ENCODE data around the gene KDM4C. TPM values are rescaled to one million over a fixed set of nuclear protein-coding genes. Genes with fewer than 3 reads are reported as not detected.

Gene KDM4C
- total RNA-seq, 1 donor from 2014 or later, result 16.5 TPM

DNA sequence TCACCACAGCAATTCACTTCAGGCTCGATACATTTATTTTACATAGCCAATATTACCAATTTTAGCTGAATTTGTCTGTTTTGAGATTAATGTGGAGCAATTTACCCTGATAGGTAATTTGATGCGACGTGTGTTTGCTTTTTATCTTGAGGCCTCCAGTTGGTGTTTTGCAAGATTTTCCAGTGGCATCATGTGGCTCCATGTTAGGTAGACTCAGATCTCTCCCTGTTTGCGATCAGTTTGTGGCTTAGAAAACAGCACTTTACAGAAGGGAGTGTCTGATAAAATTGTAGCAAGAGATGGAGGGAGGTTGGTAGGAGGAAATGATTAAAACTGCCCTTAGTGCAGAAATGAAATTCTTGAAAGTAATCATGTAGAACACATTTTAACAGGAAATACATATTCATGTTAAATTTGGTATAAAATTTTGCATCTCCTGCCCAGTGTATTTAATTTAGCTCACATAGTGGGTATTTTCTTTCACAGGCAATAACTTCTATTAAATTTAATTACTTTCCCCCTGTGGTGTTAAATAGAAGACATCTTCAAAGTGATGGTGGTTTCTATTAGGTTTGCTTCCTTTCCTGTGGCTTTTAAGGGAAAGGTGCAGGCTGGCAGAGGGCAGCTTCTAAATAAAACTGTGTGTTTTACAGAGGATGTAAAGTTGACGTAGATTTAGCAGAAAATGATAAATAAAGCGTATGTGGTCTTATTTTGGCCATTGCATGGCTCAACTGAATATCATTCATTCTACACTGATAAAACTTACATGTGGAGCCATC is 135.8 kb downstream of the KDM4C start:
- no peak overlapping the region for H3K4me3 Mint-ChIP-seq
- no peak overlapping the region for H3K27ac Mint-ChIP-seq

DNA sequence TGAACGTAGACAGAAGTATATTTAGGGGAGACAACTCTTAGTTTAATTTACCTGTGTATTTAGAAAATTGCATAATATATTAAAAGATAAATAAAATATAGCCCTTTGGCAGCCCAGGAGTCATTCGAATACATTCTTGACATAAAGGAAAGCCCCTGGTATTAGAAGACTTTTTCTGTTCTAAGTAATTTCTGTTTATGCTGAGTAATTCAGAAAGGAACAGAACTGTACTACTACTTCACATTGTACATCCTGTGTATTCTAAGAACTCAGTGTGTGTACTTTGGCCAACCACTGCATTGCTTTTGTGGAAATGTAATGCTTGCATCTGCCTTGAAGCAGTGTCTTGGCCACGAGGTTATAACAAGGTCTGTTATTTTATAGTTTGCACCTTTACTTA is 136.4 kb downstream of the KDM4C start:
- TF ChIP-seq, protein P1, sequence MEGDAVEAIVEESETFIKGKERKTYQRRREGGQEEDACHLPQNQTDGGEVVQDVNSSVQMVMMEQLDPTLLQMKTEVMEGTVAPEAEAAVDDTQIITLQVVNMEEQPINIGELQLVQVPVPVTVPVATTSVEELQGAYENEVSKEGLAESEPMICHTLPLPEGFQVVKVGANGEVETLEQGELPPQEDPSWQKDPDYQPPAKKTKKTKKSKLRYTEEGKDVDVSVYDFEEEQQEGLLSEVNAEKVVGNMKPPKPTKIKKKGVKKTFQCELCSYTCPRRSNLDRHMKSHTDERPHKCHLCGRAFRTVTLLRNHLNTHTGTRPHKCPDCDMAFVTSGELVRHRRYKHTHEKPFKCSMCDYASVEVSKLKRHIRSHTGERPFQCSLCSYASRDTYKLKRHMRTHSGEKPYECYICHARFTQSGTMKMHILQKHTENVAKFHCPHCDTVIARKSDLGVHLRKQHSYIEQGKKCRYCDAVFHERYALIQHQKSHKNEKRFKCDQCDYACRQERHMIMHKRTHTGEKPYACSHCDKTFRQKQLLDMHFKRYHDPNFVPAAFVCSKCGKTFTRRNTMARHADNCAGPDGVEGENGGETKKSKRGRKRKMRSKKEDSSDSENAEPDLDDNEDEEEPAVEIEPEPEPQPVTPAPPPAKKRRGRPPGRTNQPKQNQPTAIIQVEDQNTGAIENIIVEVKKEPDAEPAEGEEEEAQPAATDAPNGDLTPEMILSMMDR (conservative IDR thresholded peaks at IDR 0.05), result no peak
- no peaks in the 10 kb centered on the region for H3K9me3 Mint-ChIP-seq
- H3K4me1 Mint-ChIP-seq (ENCODE audit: unreplicated experiment), result peaks cover 18% of the 10 kb centered on the region
- H3K4me3 Mint-ChIP-seq, result no peak overlapping the region
- H3K27me3 Mint-ChIP-seq, result no peaks in the 10 kb centered on the region
- DNase-seq (ENCODE audit: extremely low spot score, unreplicated experiment), result no peak
- H3K27ac Mint-ChIP-seq, result no peak overlapping the region
- H3K36me3 Mint-ChIP-seq, result peaks cover 4% of the 10 kb centered on the region

More for the DNA sequence above, 135.8 kb downstream of the KDM4C start:
- H3K36me3 Mint-ChIP-seq, result peaks cover 4% of the 10 kb centered on the region
- peaks cover 18% of the 10 kb centered on the region for H3K4me1 Mint-ChIP-seq (ENCODE audit: unreplicated experiment)
- TF ChIP-seq, protein P1 (conservative IDR thresholded peaks at IDR 0.05), result peak; percentile 21
- H3K9me3 Mint-ChIP-seq, result no peaks in the 10 kb centered on the region
- H3K27me3 Mint-ChIP-seq, result no peaks in the 10 kb centered on the region
- no peak for DNase-seq (ENCODE audit: extremely low spot score, unreplicated experiment)

DNA sequence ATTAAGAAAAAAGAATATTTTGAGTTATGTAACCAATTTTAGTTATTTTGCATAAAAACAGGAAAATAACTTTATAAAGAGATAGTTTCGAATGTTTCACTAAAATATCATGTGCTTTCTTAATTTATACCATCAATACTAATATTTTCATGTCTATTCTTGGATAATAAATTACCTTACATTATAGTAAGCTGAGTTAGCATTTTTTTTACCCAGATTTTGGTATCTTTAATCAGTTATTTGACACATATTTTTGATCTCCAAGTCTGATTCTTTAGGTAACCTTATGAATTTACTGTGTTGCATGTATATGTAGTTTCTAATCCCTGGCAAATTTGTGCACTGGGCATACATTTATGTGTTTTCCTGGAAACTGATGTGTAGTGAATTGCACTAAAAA is 138.0 kb downstream of the KDM4C start:
- Mint-ChIP-seq H3K4me3 (no peak overlapping the region), H3K4me1 (ENCODE audit: unreplicated experiment) (peaks cover 18% of the 10 kb centered on the region), H3K27me3 (no peaks in the 10 kb centered on the region), H3K27ac (no peak overlapping the region), H3K9me3 (no peaks in the 10 kb centered on the region), H3K36me3 (peaks cover 3% of the 10 kb centered on the region)
- TF ChIP-seq, protein P1 (conservative IDR thresholded peaks at IDR 0.05), result no peak
- DNase-seq (ENCODE audit: extremely low spot score, unreplicated experiment), result no peak

DNA sequence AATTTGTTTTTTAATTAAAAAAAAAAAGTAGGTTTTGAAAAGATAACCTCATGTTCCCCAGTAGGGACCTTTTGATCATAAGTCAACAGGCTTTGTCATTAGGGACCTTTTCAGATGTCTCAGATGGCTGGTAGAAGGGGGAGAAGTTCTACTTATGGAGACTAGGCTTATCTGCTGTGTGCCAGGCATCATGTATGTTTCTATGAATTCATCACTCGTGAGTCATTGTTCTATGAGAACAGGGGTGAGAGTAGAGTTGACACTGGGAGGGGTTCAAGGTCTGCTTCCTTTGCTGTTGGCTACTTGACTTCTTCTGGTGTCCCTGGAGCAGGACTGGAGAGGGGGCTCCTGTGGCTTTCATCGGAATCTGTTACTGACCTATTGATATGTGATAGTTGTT is 138.8 kb downstream of the KDM4C start:
- TF ChIP-seq, protein P1 (conservative IDR thresholded peaks at IDR 0.05), result no peak
- Mint-ChIP-seq H3K4me1 (ENCODE audit: unreplicated experiment) (peaks cover 18% of the 10 kb centered on the region), H3K9me3 (no peaks in the 10 kb centered on the region), H3K27me3 (no peaks in the 10 kb centered on the region), H3K27ac (no peak overlapping the region), H3K36me3 (no peaks in the 10 kb centered on the region), H3K4me3 (no peak overlapping the region)
- no peak for DNase-seq (ENCODE audit: extremely low spot score, unreplicated experiment)

DNA sequence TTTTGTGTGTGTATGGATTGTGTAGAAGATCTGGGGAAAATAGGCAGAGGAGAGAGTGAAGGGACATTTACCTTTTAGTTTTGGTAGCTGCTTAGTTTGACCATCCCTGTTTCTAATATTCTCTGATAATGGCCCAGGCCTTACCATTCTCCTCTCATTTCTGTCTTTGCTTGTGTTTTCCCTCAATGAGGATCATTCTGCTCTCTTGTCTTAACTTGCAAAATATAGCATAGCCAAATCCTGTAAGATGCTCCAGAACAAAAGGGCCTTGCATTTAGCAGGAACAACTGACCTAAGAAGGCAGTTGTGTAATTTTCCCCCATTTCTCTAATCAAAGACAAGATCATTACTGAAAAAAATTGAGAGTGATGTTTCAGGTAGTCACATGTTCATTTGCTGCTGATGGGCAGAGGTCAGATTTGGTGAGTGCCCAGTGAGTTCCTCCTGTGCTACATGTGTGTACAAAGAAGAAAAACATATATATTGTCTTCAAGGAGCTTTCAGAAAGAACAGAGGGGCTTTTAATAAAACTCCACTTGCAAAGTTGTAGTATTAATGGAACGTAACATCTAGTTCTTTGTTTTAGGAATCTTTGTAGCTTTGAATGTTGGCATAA is 139.5 kb downstream of the KDM4C start:
- Mint-ChIP-seq H3K27me3 (no peaks in the 10 kb centered on the region), H3K27ac (peak overlapping the region; percentile 52), H3K36me3 (no peaks in the 10 kb centered on the region)

More for the DNA sequence above, 139.5 kb downstream of the KDM4C start:
- Mint-ChIP-seq H3K4me1 (ENCODE audit: unreplicated experiment) (peaks cover 18% of the 10 kb centered on the region), H3K4me3 (peak overlapping the region; percentile 16), H3K9me3 (no peaks in the 10 kb centered on the region)
- DNase-seq (ENCODE audit: extremely low spot score, unreplicated experiment), result no peak
- TF ChIP-seq, protein P1 (conservative IDR thresholded peaks at IDR 0.05), result no peak
